Measurements from ENCODE around the gene P2RX2.
A peak's percentile ranks its signal among the peaks of the same experiment; 100 is the strongest.

- TF ChIP-seq, protein P1, sequence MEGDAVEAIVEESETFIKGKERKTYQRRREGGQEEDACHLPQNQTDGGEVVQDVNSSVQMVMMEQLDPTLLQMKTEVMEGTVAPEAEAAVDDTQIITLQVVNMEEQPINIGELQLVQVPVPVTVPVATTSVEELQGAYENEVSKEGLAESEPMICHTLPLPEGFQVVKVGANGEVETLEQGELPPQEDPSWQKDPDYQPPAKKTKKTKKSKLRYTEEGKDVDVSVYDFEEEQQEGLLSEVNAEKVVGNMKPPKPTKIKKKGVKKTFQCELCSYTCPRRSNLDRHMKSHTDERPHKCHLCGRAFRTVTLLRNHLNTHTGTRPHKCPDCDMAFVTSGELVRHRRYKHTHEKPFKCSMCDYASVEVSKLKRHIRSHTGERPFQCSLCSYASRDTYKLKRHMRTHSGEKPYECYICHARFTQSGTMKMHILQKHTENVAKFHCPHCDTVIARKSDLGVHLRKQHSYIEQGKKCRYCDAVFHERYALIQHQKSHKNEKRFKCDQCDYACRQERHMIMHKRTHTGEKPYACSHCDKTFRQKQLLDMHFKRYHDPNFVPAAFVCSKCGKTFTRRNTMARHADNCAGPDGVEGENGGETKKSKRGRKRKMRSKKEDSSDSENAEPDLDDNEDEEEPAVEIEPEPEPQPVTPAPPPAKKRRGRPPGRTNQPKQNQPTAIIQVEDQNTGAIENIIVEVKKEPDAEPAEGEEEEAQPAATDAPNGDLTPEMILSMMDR (conservative IDR thresholded peaks at IDR 0.05 in 1 of 2, IDR thresholded peaks at IDR 0.05 in 1 of 2; ENCODE audit: low read depth in 1 of 2, low read length in 2 of 2), result no peak
- TF ChIP-seq EZH2 (IDR thresholded peaks at IDR 0.05; ENCODE audit: low read length, missing control alignments), result peak; percentile 83
Observed at GRCh38 chr12:132619386-132620112, 973 bp downstream of the P2RX2 start.

Measured in fibroblast of lung (primary cell).